ENCODE results near the gene PSD2. TPM values are rescaled to one million over a fixed set of nuclear protein-coding genes. Genes with fewer than 3 reads are reported as not detected.

The PSD2 gene
- total RNA-seq, 4 donors from 2014 or later = 0.30 to 0.76 TPM; not detected in 2

GRCh38 chr5:139889410-139889809 lies 93.8 kb downstream of the PSD2 start:
- no peaks in the 10 kb centered on the region for H3K27me3 ChIP-seq
- TF ChIP-seq POLR2A (IDR thresholded peaks at IDR 0.05) (no peak), CTCF (IDR thresholded peaks at IDR 0.05) (no peak)
- H3K9me3 ChIP-seq = no peaks in the 10 kb centered on the region
- intact Hi-C loops (cut with DNase I; ENCODE audit: low total_unique reads) = no loop called here
- H3K4me3 ChIP-seq = no peak overlapping the region
- no peaks in the 10 kb centered on the region for H3K4me1 ChIP-seq
- no peaks in the 10 kb centered on the region for H3K36me3 ChIP-seq
- no peak overlapping the region for H3K27ac ChIP-seq
- DNase-seq = no peak

GRCh38 chr5:139893873-139894272 lies 98.3 kb downstream of the PSD2 start:
- H3K4me3 ChIP-seq = no peak overlapping the region
- no peak overlapping the region for H3K27ac ChIP-seq
- no peaks in the 10 kb centered on the region for H3K4me1 ChIP-seq
- H3K36me3 ChIP-seq = no peaks in the 10 kb centered on the region
- H3K27me3 ChIP-seq = no peaks in the 10 kb centered on the region
- intact Hi-C loops (cut with DNase I; ENCODE audit: low total_unique reads) = no loop called here
- TF ChIP-seq CTCF (IDR thresholded peaks at IDR 0.05) (no peak), POLR2A (IDR thresholded peaks at IDR 0.05) (no peak)
- DNase-seq = no peak
- H3K9me3 ChIP-seq = no peaks in the 10 kb centered on the region

Small RNAs within 50 kb of the gene (small RNA-seq; reads per million reads assigned to genes)
- not detected for gene AC008667.4

Other genes with a start within 250 kb of the PSD2 start
- 100 to 1,000 TPM in 1 of 4 donors, 10 to 100 TPM in 3; 34.1 to 153 (median 76.3) TPM for gene UBE2D2, start 234.5 kb upstream of the PSD2 start, total RNA-seq
- 10 to 100 TPM in 3 of 4 donors, 1 to 10 TPM in 1; 3.3 to 51.3 (median 35.0) TPM for gene CXXC5, start 147.5 kb upstream of the PSD2 start, total RNA-seq
- 10 to 100 TPM in 1 of 4 donors, 1 to 10 TPM in 2, not detected in 1; 2.5 to 21.2 (median 4.5) TPM for gene NRG2, start 247.5 kb downstream of the PSD2 start, total RNA-seq